Neutrophil (primary cell): Measurements from ENCODE around the gene TUBA4B.

Source experiments
- H3K27ac ChIP-seq: fragments of 200-600 bp; sonication (generic); 2 replicates; pipeline ENCODE4 v1.5.1; 2016; ENCODE audit warnings: mild to moderate bottlenecking, moderate library complexity
- H3K27me3 ChIP-seq: fragments of 200-600 bp; sonication (generic); 2 replicates; pipeline ENCODE4 v1.6.0; 2016; ENCODE audit warnings: mild to moderate bottlenecking
- H3K36me3 ChIP-seq: fragments of 200-600 bp; sonication (generic); 2 replicates; pipeline ENCODE4 v1.5.1; 2017
- H3K4me1 ChIP-seq, 2 experiments: fragments of 200-600 bp in 1 of 2; sonication (generic) in 1 of 2; 1 replicate in 1 of 2; 2 replicates in 1 of 2; pipeline versions ENCODE4 v1.5.1 to v1.6.1; 2013 to 2016; ENCODE audit warnings: low read depth in 1 of 2, low read length in 1 of 2, mild to moderate bottlenecking in 1 of 2, moderate library complexity in 1 of 2; ENCODE audit not compliant: control insufficient read depth in 1 of 2, insufficient read depth in 1 of 2
- H3K4me3 ChIP-seq, 2 experiments: fragments of 200-600 bp in 1 of 2; sonication (generic) in 1 of 2; 1 replicate in 1 of 2; 2 replicates in 1 of 2; pipeline ENCODE4 v1.5.1; 2013 to 2016; ENCODE audit warnings: low read depth in 1 of 2, low read length in 1 of 2, mild to moderate bottlenecking in 1 of 2, moderate library complexity in 1 of 2
- H3K9me3 ChIP-seq: fragments of 200-600 bp; sonication (generic); 2 replicates; pipeline ENCODE4 v1.5.1; 2016
- CTCF ChIP-seq: fragments of 200-600 bp; sonication (generic); IDR thresholded peaks from 2 replicates; pipeline ENCODE4 v1.5.1; 2016; ENCODE audit warnings: antibody characterized with exemption

TUBA4B gene

GRCh38 chr2:219266232-219266631, 13.2 kb downstream of the TUBA4B start:
- Histone ChIP-seq H3K9me3 (no peaks in the 10 kb centered on the region), H3K36me3 (no peaks in the 10 kb centered on the region), H3K27ac (no peak overlapping the region), H3K4me3 (no peak overlapping the region), H3K27me3 (peaks cover 26% of the 10 kb centered on the region), H3K4me1 (peaks cover 10 to 12% of the 10 kb centered on the region in 2 experiments)
- no peak for TF ChIP-seq CTCF

- TF ChIP-seq CTCF: no peak
- no peaks in the 10 kb centered on the region for H3K9me3 ChIP-seq
- H3K27ac ChIP-seq: no peak overlapping the region
These were observed 13.8 kb downstream of the TUBA4B start for GRCh38 chr2:219266886-219267285.

GRCh38 chr2:219268294-219268693, 15.3 kb downstream of the TUBA4B start:
- Histone ChIP-seq H3K36me3 (no peaks in the 10 kb centered on the region), H3K9me3 (no peaks in the 10 kb centered on the region), H3K27ac (no peak overlapping the region), H3K27me3 (peaks cover 29% of the 10 kb centered on the region), H3K4me3 (no peak overlapping the region), H3K4me1 (peaks cover 8 to 9% of the 10 kb centered on the region in 2 experiments)
- no peak for TF ChIP-seq CTCF

More at GRCh38 chr2:219266886-219267285, 13.8 kb downstream of the TUBA4B start:
- Histone ChIP-seq H3K4me1 (peaks cover 10 to 12% of the 10 kb centered on the region in 2 experiments), H3K27me3 (peaks cover 24% of the 10 kb centered on the region), H3K36me3 (no peaks in the 10 kb centered on the region), H3K4me3 (no peak overlapping the region)

- no peak overlapping the region for H3K27ac ChIP-seq
- no peaks in the 10 kb centered on the region for H3K36me3 ChIP-seq
- peaks cover 41% of the 10 kb centered on the region for H3K27me3 ChIP-seq
- no peak for TF ChIP-seq CTCF
- H3K9me3 ChIP-seq: no peaks in the 10 kb centered on the region
- no peaks in the 10 kb centered on the region for H3K4me1 ChIP-seq
- H3K4me3 ChIP-seq: no peak overlapping the region
These were observed 16.5 kb downstream of the TUBA4B start for GRCh38 chr2:219269362-219270054.

- Histone ChIP-seq H3K9me3 (no peaks in the 10 kb centered on the region), H3K27me3 (peaks cover 42% of the 10 kb centered on the region), H3K36me3 (no peaks in the 10 kb centered on the region), H3K4me3 (no peak overlapping the region), H3K27ac (no peak overlapping the region), H3K4me1 (no peaks in the 10 kb centered on the region)
- TF ChIP-seq CTCF: no peak
These were observed 17.0 kb downstream of the TUBA4B start for GRCh38 chr2:219270055-219270372.
